K562 (cell line): Measurements from ENCODE around the gene ZNF438. TPM values are rescaled to one million over a fixed set of nuclear protein-coding genes. Genes with fewer than 3 reads are reported as not detected.

ENCODE experiments used
- ATAC-seq: fragments of 200-7000 bp; cut with Tn5 transposase; 3 replicates; pipeline ENCODE4 v1.9.1; 2020; ENCODE audit warnings: moderate library complexity
- BruUV-seq: library from RNA; stranded (reverse); fragments of 400-500 nt; replicated peaks from 2 replicates; lab custom pipeline; 2021; lab: Mats Ljungman, UMichigan
- CTCF ChIA-PET: fragments of 300-600 bp; formaldehyde crosslinking; extraction: SDS; loops from one replicate; lab custom pipeline; 2021; ENCODE audit warnings: low intra/inter-chr PET ratio; lab: Yijun Ruan, JAX
- POLR2A ChIA-PET: fragments of 300-600, 350-650 bp; sonication (Branson Sonifier 250); formaldehyde crosslinking; extraction: SDS; loops from one replicate; lab custom pipeline; 2021; ENCODE audit warnings: antibody characterized with exemption, inconsistent platforms; lab: Yijun Ruan, JAX
- DNase-seq, 4 experiments: peaks; one replicate each; pipeline versions ENCODE4 v3.0.0 to v3.0.0-alpha.2; 2011 to 2018; ENCODE audit warnings: low spot score in 3 of 4, mixed read lengths in 3 of 4; ENCODE audit errors: extremely low read depth in 1 of 4
- FAIRE-seq: peaks from 2 replicates; lab custom pipeline; 2011; peaks lifted over from hg19 to GRCh38; lab: Jason Lieb, UNC
- H2AFZ ChIP-seq: 2 replicates; pipeline ENCODE4 v1.6.0; 2011; ENCODE audit warnings: low read depth, low read length, control low read depth, inconsistent platforms
- H3K27ac ChIP-seq: fragments of 200-600 bp; 3 replicates; pipeline ENCODE4 v1.8.0; 2011; ENCODE audit warnings: low read depth, mild to moderate bottlenecking, control low read depth, inconsistent platforms, low read length, moderate library complexity, mixed read lengths; ENCODE audit errors: extremely low read depth
- H3K27me3 ChIP-seq, 2 experiments: fragments of 300-600 bp in 1 of 2; 2 replicates in 1 of 2; 3 replicates in 1 of 2; pipeline versions ENCODE4 v1.6.0 to v1.8.0; 2011; ENCODE audit warnings: inconsistent platforms in 2 of 2, low read length in 2 of 2, mild to moderate bottlenecking in 1 of 2, mixed read lengths in 1 of 2, moderate library complexity in 1 of 2; ENCODE audit not compliant: control insufficient read depth in 2 of 2, insufficient read depth in 2 of 2
- H3K36me3 ChIP-seq: fragments of 300-600 bp; 3 replicates; pipeline ENCODE4 v1.8.0; 2011; ENCODE audit warnings: mild to moderate bottlenecking, low read length, inconsistent platforms; ENCODE audit not compliant: control insufficient read depth, insufficient read depth
- H3K4me1 ChIP-seq, 2 experiments: fragments of 200-600 bp in 1 of 2; replicated peaks in 1 of 2; 2 replicates in 1 of 2; 3 replicates in 1 of 2; pipeline versions ENCODE4 v1.5.1 to v1.8.0; 2011; ENCODE audit warnings: inconsistent platforms in 2 of 2, low read length in 2 of 2, mild to moderate bottlenecking in 1 of 2, mixed read lengths in 1 of 2, moderate library complexity in 1 of 2; ENCODE audit not compliant: control insufficient read depth in 2 of 2, insufficient read depth in 2 of 2
- H3K4me2 ChIP-seq: 2 replicates; pipeline ENCODE4 v1.6.1; 2011; ENCODE audit warnings: low read length, control low read depth, inconsistent platforms, mixed read lengths; ENCODE audit not compliant: insufficient read depth
- H3K4me3 ChIP-seq: fragments of 200-600 bp; sonication (generic), shearing (Covaris generic); 2 replicates; pipeline ENCODE4 v1.5.1; 2016; ENCODE audit warnings: control low read depth, inconsistent platforms
- H3K79me2 ChIP-seq: fragments of 200-600 bp; 3 replicates; pipeline ENCODE4 v1.8.0; 2011; ENCODE audit warnings: low read length, inconsistent platforms; ENCODE audit not compliant: control insufficient read depth, insufficient read depth
- H3K9ac ChIP-seq, 2 experiments: 2 replicates each; pipeline versions ENCODE4 v1.6.0 to v1.6.1; 2011; ENCODE audit warnings: low read depth in 2 of 2, low read length in 2 of 2, control low read depth in 1 of 2, inconsistent platforms in 1 of 2, mild to moderate bottlenecking in 1 of 2, mixed read lengths in 1 of 2; ENCODE audit not compliant: insufficient read depth in 1 of 2
- H3K9me1 ChIP-seq: one replicate; pipeline ENCODE4 v1.6.0; 2011; ENCODE audit warnings: inconsistent platforms, mild to moderate bottlenecking, low read length, moderate library complexity; ENCODE audit not compliant: control insufficient read depth, insufficient read depth
- H3K9me3 ChIP-seq: replicated peaks from 2 replicates; pipeline ENCODE4 v1.5.1; 2011; ENCODE audit warnings: low read depth, low read length, inconsistent platforms; ENCODE audit not compliant: control insufficient read depth, insufficient read depth
- H4K20me1 ChIP-seq: replicated peaks from 2 replicates; pipeline ENCODE4 v1.6.1; 2011; ENCODE audit warnings: low read length, inconsistent platforms, mixed read lengths; ENCODE audit not compliant: control insufficient read depth, insufficient read depth
- E2F5 ChIP-seq: sonication (generic); formaldehyde crosslinking; IDR thresholded peaks from 2 replicates; pipeline ENCODE4 v1.8.0; 2022; ENCODE audit warnings: mild to moderate bottlenecking, missing genetic modification reagents
- MGA ChIP-seq: fragments of 450-650 bp; IDR thresholded peaks from 2 replicates; pipeline ENCODE4 v1.6.1; 2016; ENCODE audit warnings: mild to moderate bottlenecking, moderate library complexity
- PCBP1 ChIP-seq: fragments of 200-400 bp; formaldehyde crosslinking; IDR thresholded peaks from 2 replicates; pipeline ENCODE4 v1.6.1; 2018; ENCODE audit warnings: mild to moderate bottlenecking, low read depth, low read length; ENCODE audit not compliant: poor library complexity, severe bottlenecking
- RBM14 ChIP-seq: fragments of 200-400 bp; formaldehyde crosslinking; IDR thresholded peaks from 2 replicates; pipeline ENCODE4 v1.6.1; 2018; ENCODE audit warnings: low read depth, mild to moderate bottlenecking, low read length, moderate library complexity, borderline replicate concordance; ENCODE audit not compliant: insufficient read depth
- SMARCA5 ChIP-seq: fragments of 450-650 bp; IDR thresholded peaks from 2 replicates; pipeline ENCODE4 v1.6.1; 2016
- ZNF217 ChIP-seq: sonication (generic); formaldehyde crosslinking; IDR thresholded peaks from 2 replicates; pipeline ENCODE4 v1.8.0; 2022; ENCODE audit warnings: mild to moderate bottlenecking, missing genetic modification reagents
- ZNF311 ChIP-seq: fragments of 250-450 bp; sonication (Bioruptor Pico); IDR thresholded peaks from 2 replicates; pipeline ENCODE4 v1.4.0; 2020; ENCODE audit warnings: mild to moderate bottlenecking, moderate library complexity
- ZNF584 ChIP-seq: fragments of 200-800 bp; sonication (Bioruptor generic); IDR thresholded peaks from 2 replicates; pipeline ENCODE4 v1.6.1; 2016; ENCODE audit warnings: low read depth, mild to moderate bottlenecking, missing genetic modification characterization, missing compliant biosample characterization
- ZSCAN29 ChIP-seq: fragments of 450-650 bp; IDR thresholded peaks from 2 replicates; pipeline ENCODE4 v1.6.1; 2017
- WGBS: fragments of 100-300 bp; shearing (Covaris generic); methylation state at CpG from one replicate; pipeline ENCODE4 v1.1.6; 2016; ENCODE audit warnings: low coverage, mixed read lengths; ENCODE audit not compliant: insufficient coverage; ENCODE audit errors: missing lambda C conversion rate; 5-methylcytosine and 5-hydroxymethylcytosine counted together
- in situ Hi-C: fragments of 300-500 bp; cut with MboI; formaldehyde crosslinking; loops from 4 replicates; pipeline ENCODE4 v1.15.0; 2018; ENCODE audit warnings: inconsistent platforms, mixed read lengths
- intact Hi-C: fragments of 100-400 bp; cut with micrococcal nuclease; formaldehyde crosslinking; loops from 2 replicates; pipeline ENCODE4 v1.14.2; 2022
- polyA plus RNA-seq, 8 experiments: library from polyadenylated mRNA; depleted of rRNA in 4 of 8; stranded (reverse) in 5 of 8; unstranded in 3 of 8; fragments of >200 nt; fragmentation: Nextera tagmentation in 2 of 8; fragmentation: Illumina TruSeq in 1 of 8; extraction: Ambion mirVana in 2 of 8; extraction: Trizol in 1 of 8; gene quantifications; 2 replicates each; pipeline versions ENCODE4 v1.2.1 to v1.2.3, GENCODE V29; 2011 to 2014; ENCODE audit warnings: inconsistent platforms in 1 of 8, missing spikeins in 1 of 8
- total RNA-seq, 7 experiments: library from RNA; depleted of rRNA in 6 of 7; stranded (reverse); fragments of >200 nt in 6 of 7; fragmentation: Illumina TruSeq in 2 of 7; extraction: Trizol in 2 of 7; gene quantifications; 2 replicates each; pipeline versions ENCODE4 v1.2.1 to v1.2.3, GENCODE V29; 2011 to 2021; ENCODE audit warnings: low replicate concordance in 1 of 7

Gene ZNF438
- total and polyA plus RNA-seq, 9 of the 15 experiments (the other 6 are each of a cell fraction or from before 2014, with no cell fraction given) = 0.45 to 1.5 (median 0.91) TPM

DNA sequence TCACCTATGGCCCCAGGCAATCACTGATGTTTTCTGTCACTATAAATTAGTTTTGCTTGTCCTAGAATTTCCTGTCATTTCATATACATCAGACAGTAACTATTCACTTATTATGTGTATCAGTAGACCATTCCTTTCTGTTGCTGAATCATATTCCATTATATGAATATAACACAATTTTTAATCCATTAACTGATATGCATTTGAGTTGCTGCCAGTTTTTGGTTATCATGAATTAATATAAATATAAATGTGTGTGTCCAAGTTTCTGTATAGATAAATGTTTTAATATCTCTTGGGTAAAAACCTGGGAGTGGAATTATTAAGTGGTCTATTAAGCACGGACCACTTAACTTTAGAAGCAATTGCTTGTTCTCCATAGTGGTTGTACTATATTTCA is 143.8 kb downstream of the ZNF438 start:
- Histone ChIP-seq H3K36me3 (no peaks in the 10 kb centered on the region), H4K20me1 (no peaks in the 10 kb centered on the region), H3K79me2 (no peaks in the 10 kb centered on the region), H3K9me3 (no peaks in the 10 kb centered on the region), H3K9ac (no peak overlapping the region), H2AFZ (no peak overlapping the region), H3K27ac (no peak overlapping the region), H3K4me2 (no peak overlapping the region), H3K27me3 (no peaks in the 10 kb centered on the region), H3K4me1 (no peaks in the 10 kb centered on the region), H3K9me1 (no peaks in the 10 kb centered on the region), H3K4me3 (no peak overlapping the region)
- in situ Hi-C loops (no loop called here), intact Hi-C loops (no loop called here)
- 0% methylated on average over 1 of the region's 1 CpG for WGBS
- ChIA-PET POLR2A (no interaction called here), CTCF (no interaction called here)
- BruUV-seq = no TSS peak
- DNase-seq (no peak), ATAC-seq (no peak), FAIRE-seq (no peak)
- TF ChIP-seq E2F5 (CRISPR knock-in tag) (no peak), PCBP1 (no peak), ZSCAN29 (no peak), SMARCA5 (no peak), MGA (no peak), RBM14 (no peak), ZNF217 (CRISPR knock-in tag) (no peak), ZNF584 (CRISPR knock-in tag) (no peak), ZNF311 (CRISPR knock-in tag) (no peak)
